Measurements from ENCODE around the gene AMFR. TPM values are rescaled to one million over a fixed set of nuclear protein-coding genes. Genes with fewer than 3 reads are reported as not detected.

The AMFR gene
- total and polyA plus RNA-seq, 2 of the 13 experiments (the other 11 are each of a cell fraction or from before 2014, with no cell fraction given), result 52.9 to 108 TPM

GRCh38 chr16:56450986-56451752 is 25.8 kb upstream of the AMFR start, which contains the start of the genes NUDT21 and OGFOD1 (continued):
- 0 out of 2 replicates have a peak, but pooled peaks have one; percentile 10 for TF ChIP-seq EED (CRISPR knock-in tag; IDR thresholded peaks at IDR 0.05)
- peak; percentile 89 for TF ChIP-seq HOXA3 (CRISPR knock-in tag; IDR thresholded peaks at IDR 0.05)
- no peak; the same call in 1 of the 2 replicates for TF ChIP-seq TGIF2 (CRISPR knock-in tag; IDR thresholded peaks at IDR 0.05)
- TF ChIP-seq, protein P1, sequence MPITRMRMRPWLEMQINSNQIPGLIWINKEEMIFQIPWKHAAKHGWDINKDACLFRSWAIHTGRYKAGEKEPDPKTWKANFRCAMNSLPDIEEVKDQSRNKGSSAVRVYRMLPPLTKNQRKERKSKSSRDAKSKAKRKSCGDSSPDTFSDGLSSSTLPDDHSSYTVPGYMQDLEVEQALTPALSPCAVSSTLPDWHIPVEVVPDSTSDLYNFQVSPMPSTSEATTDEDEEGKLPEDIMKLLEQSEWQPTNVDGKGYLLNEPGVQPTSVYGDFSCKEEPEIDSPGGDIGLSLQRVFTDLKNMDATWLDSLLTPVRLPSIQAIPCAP (CRISPR knock-in tag; IDR thresholded peaks at IDR 0.05; ENCODE audit: low read depth), result no peak
- TF ChIP-seq KLF15 (CRISPR knock-in tag; IDR thresholded peaks at IDR 0.05; ENCODE audit: borderline replicate concordance), result 0 out of 2 replicates have a peak, but pooled peaks have one; percentile 77
- TF ChIP-seq ZNF33A (CRISPR knock-in tag; IDR thresholded peaks at IDR 0.05; ENCODE audit: borderline replicate concordance), result no peak
- no peak for TF ChIP-seq ZNF138 (CRISPR knock-in tag; IDR thresholded peaks at IDR 0.05; ENCODE audit: low read depth)
- TF ChIP-seq, protein P2, sequence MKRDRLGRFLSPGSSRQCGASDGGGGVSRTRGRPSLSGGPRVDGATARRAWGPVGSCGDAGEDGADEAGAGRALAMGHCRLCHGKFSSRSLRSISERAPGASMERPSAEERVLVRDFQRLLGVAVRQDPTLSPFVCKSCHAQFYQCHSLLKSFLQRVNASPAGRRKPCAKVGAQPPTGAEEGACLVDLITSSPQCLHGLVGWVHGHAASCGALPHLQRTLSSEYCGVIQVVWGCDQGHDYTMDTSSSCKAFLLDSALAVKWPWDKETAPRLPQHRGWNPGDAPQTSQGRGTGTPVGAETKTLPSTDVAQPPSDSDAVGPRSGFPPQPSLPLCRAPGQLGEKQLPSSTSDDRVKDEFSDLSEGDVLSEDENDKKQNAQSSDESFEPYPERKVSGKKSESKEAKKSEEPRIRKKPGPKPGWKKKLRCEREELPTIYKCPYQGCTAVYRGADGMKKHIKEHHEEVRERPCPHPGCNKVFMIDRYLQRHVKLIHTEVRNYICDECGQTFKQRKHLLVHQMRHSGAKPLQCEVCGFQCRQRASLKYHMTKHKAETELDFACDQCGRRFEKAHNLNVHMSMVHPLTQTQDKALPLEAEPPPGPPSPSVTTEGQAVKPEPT (CRISPR knock-in tag; IDR thresholded peaks at IDR 0.05; ENCODE audit: low read depth), result no peak
- TF ChIP-seq GABPB1 (CRISPR knock-in tag; IDR thresholded peaks at IDR 0.05), result peak; percentile 99
- TF ChIP-seq KMT2B (CRISPR knock-in tag; IDR thresholded peaks at IDR 0.05), result peak; percentile 93
- no peak for TF ChIP-seq NFIC (IDR thresholded peaks at IDR 0.05; ENCODE audit: low read length)
- TF ChIP-seq ZNF792 (CRISPR knock-in tag; IDR thresholded peaks at IDR 0.05), result no peak
- TF ChIP-seq, protein P3, sequence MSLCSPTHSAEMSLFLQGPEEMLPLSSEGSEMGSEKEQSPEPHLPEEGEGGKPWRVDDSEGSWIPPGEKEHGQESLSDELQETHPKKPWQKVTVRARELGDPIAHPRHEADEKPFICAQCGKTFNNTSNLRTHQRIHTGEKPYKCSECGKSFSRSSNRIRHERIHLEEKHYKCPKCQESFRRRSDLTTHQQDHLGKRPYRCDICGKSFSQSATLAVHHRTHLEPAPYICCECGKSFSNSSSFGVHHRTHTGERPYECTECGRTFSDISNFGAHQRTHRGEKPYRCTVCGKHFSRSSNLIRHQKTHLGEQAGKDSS (CRISPR knock-in tag; IDR thresholded peaks at IDR 0.05; ENCODE audit: borderline replicate concordance, low read depth), result peak; percentile 16
- peak; percentile 55; the same call in 1 of the 2 replicates for TF ChIP-seq CEBPG (CRISPR knock-in tag; IDR thresholded peaks at IDR 0.05)
- peak; percentile 71 for TF ChIP-seq ZFP90 (CRISPR knock-in tag; IDR thresholded peaks at IDR 0.05; ENCODE audit: borderline replicate concordance)
- peak; percentile 56 for TF ChIP-seq ZNF18 (CRISPR knock-in tag; IDR thresholded peaks at IDR 0.05; ENCODE audit: insufficient replicate concordance)
- TF ChIP-seq, protein P4, sequence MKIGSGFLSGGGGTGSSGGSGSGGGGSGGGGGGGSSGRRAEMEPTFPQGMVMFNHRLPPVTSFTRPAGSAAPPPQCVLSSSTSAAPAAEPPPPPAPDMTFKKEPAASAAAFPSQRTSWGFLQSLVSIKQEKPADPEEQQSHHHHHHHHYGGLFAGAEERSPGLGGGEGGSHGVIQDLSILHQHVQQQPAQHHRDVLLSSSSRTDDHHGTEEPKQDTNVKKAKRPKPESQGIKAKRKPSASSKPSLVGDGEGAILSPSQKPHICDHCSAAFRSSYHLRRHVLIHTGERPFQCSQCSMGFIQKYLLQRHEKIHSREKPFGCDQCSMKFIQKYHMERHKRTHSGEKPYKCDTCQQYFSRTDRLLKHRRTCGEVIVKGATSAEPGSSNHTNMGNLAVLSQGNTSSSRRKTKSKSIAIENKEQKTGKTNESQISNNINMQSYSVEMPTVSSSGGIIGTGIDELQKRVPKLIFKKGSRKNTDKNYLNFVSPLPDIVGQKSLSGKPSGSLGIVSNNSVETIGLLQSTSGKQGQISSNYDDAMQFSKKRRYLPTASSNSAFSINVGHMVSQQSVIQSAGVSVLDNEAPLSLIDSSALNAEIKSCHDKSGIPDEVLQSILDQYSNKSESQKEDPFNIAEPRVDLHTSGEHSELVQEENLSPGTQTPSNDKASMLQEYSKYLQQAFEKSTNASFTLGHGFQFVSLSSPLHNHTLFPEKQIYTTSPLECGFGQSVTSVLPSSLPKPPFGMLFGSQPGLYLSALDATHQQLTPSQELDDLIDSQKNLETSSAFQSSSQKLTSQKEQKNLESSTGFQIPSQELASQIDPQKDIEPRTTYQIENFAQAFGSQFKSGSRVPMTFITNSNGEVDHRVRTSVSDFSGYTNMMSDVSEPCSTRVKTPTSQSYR (CRISPR knock-in tag; IDR thresholded peaks at IDR 0.05; ENCODE audit: borderline replicate concordance), result no peak
- TF ChIP-seq POGZ (CRISPR knock-in tag; IDR thresholded peaks at IDR 0.05), result peak; percentile 72
- 0 out of 2 replicates have a peak, but pooled peaks have one; percentile 4 for TF ChIP-seq FOSL2 (CRISPR knock-in tag; IDR thresholded peaks at IDR 0.05)
